ENCODE measurements around the gene CUL5. TPM values are rescaled to one million over a fixed set of nuclear protein-coding genes. Genes with fewer than 3 reads are reported as not detected.

The CUL5 gene
- total RNA-seq (2014; rRNA removed; shearing (Covaris generic)) (18.8 and 20.1 TPM in 2 replicates), total RNA-seq (2022) (36.6 and 39.7 TPM in 2 replicates), Bru-seq, nascent RNA (percentile 86 among the genes with signal in this experiment), BruChase-seq, experiment 1, labeled RNA remaining after a 6-hour chase (percentile 75 among the genes with signal in this experiment), BruChase-seq, experiment 2, labeled RNA remaining after a 2-hour chase (percentile 82 among the genes with signal in this experiment)
- long read RNA-seq, full-length matches to known transcripts: 2 of 30 reads
- long read RNA-seq, partial matches to known transcripts: 5 of 30 reads
- long read RNA-seq, other reads (novel, unspliced or antisense): 23 of 30 reads

- H3K4me1 ChIP-seq (ENCODE audit: insufficient read depth, low read length, poor library complexity, severe bottlenecking): peaks cover 26% of the 10 kb centered on the region
- H3K4me3 ChIP-seq (ENCODE audit: low read depth, low read length, poor library complexity, severe bottlenecking): peak within 1 kb of the TSS; percentile 98
- peaks cover 24% of the 10 kb centered on the region for H3K36me3 ChIP-seq (ENCODE audit: insufficient read depth, low read length)
- no peaks in the 10 kb centered on the region for H3K9me2 ChIP-seq (ENCODE audit: insufficient read depth, low read length)
- H3K9me3 ChIP-seq (ENCODE audit: low read length): no peaks in the 10 kb centered on the region
- intact Hi-C loops (cut with micrococcal nuclease; ENCODE audit: unreplicated experiment): loop anchor here (2.0 to 10.0 kb wide), 7 partner anchors 112 to 653 kb away; partner anchors contain the start of genes ACAT1, ATM, C11orf65 and NPAT
- H3K79me2 ChIP-seq (ENCODE audit: insufficient read depth, low read depth, low read length): peaks cover 50% of the 10 kb centered on the region
- BruUV-seq (replicated peaks): no TSS peak
- H4K20me1 ChIP-seq (ENCODE audit: insufficient read depth, low read length): peaks cover 23% of the 10 kb centered on the region
- peak within 1 kb of the TSS; percentile 97 for H3K4me2 ChIP-seq (ENCODE audit: low read length)
- peak within 1 kb of the TSS; percentile 80 for H3K27ac ChIP-seq (ENCODE audit: low read depth, low read length, poor library complexity, severe bottlenecking)
- DNase-seq (ENCODE audit: low spot score): peak; percentile 93
- TF ChIP-seq CTCF (conservative IDR thresholded peaks at IDR 0.05; ENCODE audit: low read length) (peak; percentile 86), EZH2phosphoT487 (IDR thresholded peaks at IDR 0.05; ENCODE audit: borderline replicate concordance, low read depth, low read length) (no peak)
- ChIA-PET POLR2A (interaction anchor here (0.6 to 1.2 kb wide), 5 partner anchors 12 to 599 kb away, joined by 3 to 4 read pairs (median 3); no protein-coding TSS in a partner anchor), CTCF (ENCODE audit: unreplicated experiment) (interaction anchor here (0.9 to 1.6 kb wide), 4 partner anchors 9 to 442 kb away, joined by 3 to 7 read pairs (median 4); no protein-coding TSS in a partner anchor)
- H2AFZ ChIP-seq (ENCODE audit: low read length): peak within 1 kb of the TSS; percentile 96
Observed at GRCh38 chr11:108008656-108009496, at the start of gene CUL5. Gene CUL5 (plus strand): TSS chr11:108008898. CDS start chr11:108009349, 451 bp downstream.

GRCh38 chr11:107961480-107961879 is 47.2 kb upstream of the CUL5 start:
- Histone ChIP-seq H2AFZ (ENCODE audit: low read length) (no peak overlapping the region), H3K4me2 (ENCODE audit: low read length) (no peak overlapping the region), H3K27ac (ENCODE audit: low read depth, low read length, poor library complexity, severe bottlenecking) (no peak overlapping the region), H4K20me1 (ENCODE audit: insufficient read depth, low read length) (no peaks in the 10 kb centered on the region), H3K79me2 (ENCODE audit: insufficient read depth, low read depth, low read length) (no peaks in the 10 kb centered on the region), H3K4me3 (ENCODE audit: low read depth, low read length, poor library complexity, severe bottlenecking) (no peak overlapping the region), H3K36me3 (ENCODE audit: insufficient read depth, low read length) (no peaks in the 10 kb centered on the region), H3K4me1 (ENCODE audit: insufficient read depth, low read length, poor library complexity, severe bottlenecking) (no peaks in the 10 kb centered on the region), H3K9me2 (ENCODE audit: insufficient read depth, low read length) (no peaks in the 10 kb centered on the region), H3K9me3 (ENCODE audit: low read length) (no peaks in the 10 kb centered on the region)
- CTCF ChIA-PET (ENCODE audit: unreplicated experiment): no interaction called here
- no TSS peak for BruUV-seq (replicated peaks)
- intact Hi-C loops (cut with micrococcal nuclease; ENCODE audit: unreplicated experiment): no loop called here
- no peak for DNase-seq (ENCODE audit: low spot score)
- POLR2A ChIA-PET: no interaction called here
- TF ChIP-seq CTCF (conservative IDR thresholded peaks at IDR 0.05; ENCODE audit: low read length): no peak
- no peak for TF ChIP-seq EZH2phosphoT487 (IDR thresholded peaks at IDR 0.05; ENCODE audit: borderline replicate concordance, low read depth, low read length)
